ENCODE measurements around the gene CACNB2. TPM values are rescaled to one million over a fixed set of nuclear protein-coding genes. Genes with fewer than 3 reads are reported as not detected.

The CACNB2 gene
- total RNA-seq, 1 donor from 2014 or later: 2.2 TPM

DNA sequence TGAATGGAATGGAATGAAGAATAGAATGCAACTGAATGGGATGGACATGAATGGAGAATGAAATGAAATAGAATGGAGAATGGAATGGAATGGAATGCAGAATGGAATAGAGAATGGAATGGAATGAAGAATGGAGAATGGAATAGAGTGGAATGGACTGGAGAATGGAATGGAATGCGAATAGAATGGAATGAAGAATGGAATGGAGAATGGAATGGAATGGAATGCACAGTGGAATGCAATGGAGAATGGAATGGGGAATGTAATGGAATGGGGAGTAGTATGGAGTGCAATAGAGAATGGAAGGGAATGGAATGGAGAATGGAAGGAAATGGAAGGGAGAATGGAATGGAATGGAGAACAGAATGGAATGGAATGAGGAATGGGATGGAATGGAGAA is 417.7 kb downstream of the CACNB2 start:
- DNase-seq (ENCODE audit: low read depth, low spot score): no peak
- no peak overlapping the region for H3K27ac Mint-ChIP-seq (ENCODE audit: unreplicated experiment)
- H3K4me1 Mint-ChIP-seq: no peaks in the 10 kb centered on the region
- TF ChIP-seq, protein P1, sequence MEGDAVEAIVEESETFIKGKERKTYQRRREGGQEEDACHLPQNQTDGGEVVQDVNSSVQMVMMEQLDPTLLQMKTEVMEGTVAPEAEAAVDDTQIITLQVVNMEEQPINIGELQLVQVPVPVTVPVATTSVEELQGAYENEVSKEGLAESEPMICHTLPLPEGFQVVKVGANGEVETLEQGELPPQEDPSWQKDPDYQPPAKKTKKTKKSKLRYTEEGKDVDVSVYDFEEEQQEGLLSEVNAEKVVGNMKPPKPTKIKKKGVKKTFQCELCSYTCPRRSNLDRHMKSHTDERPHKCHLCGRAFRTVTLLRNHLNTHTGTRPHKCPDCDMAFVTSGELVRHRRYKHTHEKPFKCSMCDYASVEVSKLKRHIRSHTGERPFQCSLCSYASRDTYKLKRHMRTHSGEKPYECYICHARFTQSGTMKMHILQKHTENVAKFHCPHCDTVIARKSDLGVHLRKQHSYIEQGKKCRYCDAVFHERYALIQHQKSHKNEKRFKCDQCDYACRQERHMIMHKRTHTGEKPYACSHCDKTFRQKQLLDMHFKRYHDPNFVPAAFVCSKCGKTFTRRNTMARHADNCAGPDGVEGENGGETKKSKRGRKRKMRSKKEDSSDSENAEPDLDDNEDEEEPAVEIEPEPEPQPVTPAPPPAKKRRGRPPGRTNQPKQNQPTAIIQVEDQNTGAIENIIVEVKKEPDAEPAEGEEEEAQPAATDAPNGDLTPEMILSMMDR (conservative IDR thresholded peaks at IDR 0.05): no peak
- no peaks in the 10 kb centered on the region for H3K36me3 Mint-ChIP-seq (ENCODE audit: low read depth)
- H3K4me3 Mint-ChIP-seq: no peak overlapping the region
- no peaks in the 10 kb centered on the region for H3K9me3 Mint-ChIP-seq
- no peaks in the 10 kb centered on the region for H3K27me3 Mint-ChIP-seq (ENCODE audit: low read depth)

DNA sequence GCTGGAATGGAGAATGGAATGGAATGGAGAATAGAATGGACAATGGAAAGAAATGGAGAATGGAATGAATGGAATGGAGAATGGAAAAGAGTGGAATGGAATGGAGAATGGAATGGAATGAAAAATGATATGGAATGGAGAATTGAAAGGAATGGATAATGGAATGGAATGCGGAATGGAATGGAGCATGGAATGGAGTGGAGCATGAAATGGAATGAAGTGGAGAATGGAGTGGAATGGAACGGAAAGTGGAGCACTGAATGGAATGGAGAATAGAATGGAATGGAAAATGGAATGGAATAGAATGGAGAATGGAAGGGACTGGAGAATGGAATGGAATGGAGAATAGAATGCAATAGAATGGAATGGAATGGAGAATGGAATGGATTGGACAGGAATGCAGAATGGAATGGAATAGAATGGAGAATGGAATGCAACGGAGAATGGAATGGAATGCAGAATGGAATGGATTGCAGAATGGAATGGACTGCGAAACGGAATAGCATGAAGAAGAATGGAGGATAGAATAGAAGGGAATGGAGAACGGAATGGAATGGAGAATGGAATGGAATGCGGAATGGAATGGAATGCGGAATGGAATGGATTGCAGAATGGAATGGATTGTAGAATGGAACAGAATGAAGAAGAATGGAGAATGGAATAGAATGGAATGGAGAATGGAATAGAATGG is 421.8 kb downstream of the CACNB2 start:
- DNase-seq (ENCODE audit: low read depth, low spot score): no peak
- Mint-ChIP-seq H3K4me1 (no peaks in the 10 kb centered on the region), H3K27me3 (ENCODE audit: low read depth) (no peaks in the 10 kb centered on the region), H3K9me3 (no peaks in the 10 kb centered on the region), H3K4me3 (no peak overlapping the region), H3K36me3 (ENCODE audit: low read depth) (no peaks in the 10 kb centered on the region), H3K27ac (ENCODE audit: unreplicated experiment) (no peak overlapping the region)
- TF ChIP-seq, protein P1 (conservative IDR thresholded peaks at IDR 0.05): no peak

DNA sequence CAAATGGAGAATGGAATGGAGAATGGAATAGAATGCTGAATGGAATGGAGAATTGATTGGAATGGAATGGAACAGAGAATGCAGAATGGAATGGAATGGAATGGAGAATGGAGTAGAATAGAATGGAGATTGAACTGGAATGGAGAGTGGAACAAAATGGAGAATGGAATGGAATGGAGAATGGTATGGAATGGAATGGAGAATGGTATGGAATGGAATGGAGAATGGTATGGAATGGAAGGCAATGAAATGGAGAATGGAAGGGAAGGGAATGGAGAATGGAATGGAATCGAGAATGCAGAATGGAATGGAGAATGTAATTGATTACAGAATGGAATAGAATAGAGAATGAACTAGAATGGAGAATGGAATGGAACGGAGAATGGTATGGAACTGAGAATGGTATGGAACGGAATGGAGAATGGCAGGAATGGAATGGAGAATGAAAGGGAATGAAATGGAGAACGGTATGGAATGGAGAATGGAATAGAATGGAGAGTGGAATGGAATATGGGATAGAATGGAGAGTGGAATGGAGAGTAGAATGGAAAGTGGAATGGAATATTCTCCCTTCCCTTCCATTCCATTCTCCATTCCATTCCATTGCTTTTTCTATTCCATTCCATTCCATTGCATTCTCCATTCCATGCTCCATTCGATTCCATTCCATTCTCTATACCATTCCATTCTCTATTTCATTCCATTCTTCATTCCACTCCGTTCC is 422.9 kb downstream of the CACNB2 start:
- Mint-ChIP-seq H3K4me3 (no peak overlapping the region), H3K9me3 (no peaks in the 10 kb centered on the region), H3K27me3 (ENCODE audit: low read depth) (no peaks in the 10 kb centered on the region), H3K36me3 (ENCODE audit: low read depth) (no peaks in the 10 kb centered on the region), H3K4me1 (no peaks in the 10 kb centered on the region), H3K27ac (ENCODE audit: unreplicated experiment) (no peak overlapping the region)
- DNase-seq (ENCODE audit: low read depth, low spot score): no peak
- TF ChIP-seq, protein P1 (conservative IDR thresholded peaks at IDR 0.05): no peak

DNA sequence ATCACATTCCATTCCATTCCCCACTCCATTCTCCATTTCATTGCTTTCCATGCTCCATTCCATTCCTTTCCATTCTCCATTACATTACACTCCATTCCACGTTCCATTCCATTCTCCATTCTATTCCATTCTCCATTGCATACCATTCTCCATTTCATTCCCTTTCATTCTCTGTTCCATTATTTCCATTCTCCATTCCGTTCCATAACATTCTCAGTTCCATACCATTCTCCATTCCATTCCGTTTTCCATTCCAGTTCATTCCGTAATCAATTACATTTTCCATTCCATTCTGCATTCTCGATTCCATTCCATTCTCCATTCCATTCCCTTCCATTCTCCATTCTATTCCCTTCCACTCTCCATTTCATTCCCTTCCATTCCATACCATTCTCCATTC is 424.8 kb downstream of the CACNB2 start:
- Mint-ChIP-seq H3K4me1 (no peaks in the 10 kb centered on the region), H3K4me3 (no peak overlapping the region), H3K36me3 (ENCODE audit: low read depth) (no peaks in the 10 kb centered on the region), H3K9me3 (no peaks in the 10 kb centered on the region), H3K27me3 (ENCODE audit: low read depth) (no peaks in the 10 kb centered on the region), H3K27ac (ENCODE audit: unreplicated experiment) (no peak overlapping the region)
- TF ChIP-seq, protein P1 (conservative IDR thresholded peaks at IDR 0.05): no peak
- no peak for DNase-seq (ENCODE audit: low read depth, low spot score)

DNA sequence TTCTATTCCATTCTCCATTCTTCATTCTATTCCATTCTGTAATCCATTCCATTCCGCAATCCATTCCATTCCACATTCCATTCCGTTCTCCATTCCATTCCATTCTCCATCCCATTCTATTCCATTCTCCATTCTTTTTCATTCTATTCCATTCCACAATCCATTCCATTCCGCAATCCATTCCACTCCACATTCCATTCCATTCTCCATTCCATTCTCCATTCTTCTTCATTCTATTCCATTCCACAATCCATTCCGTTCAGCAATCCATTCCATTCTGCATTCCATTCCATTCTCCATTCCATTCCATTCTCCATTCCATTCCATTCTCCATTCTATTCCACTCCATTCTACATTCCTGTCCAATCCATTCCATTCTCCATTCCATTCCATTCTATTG is 426.0 kb downstream of the CACNB2 start:
- Mint-ChIP-seq H3K27me3 (ENCODE audit: low read depth) (no peaks in the 10 kb centered on the region), H3K4me1 (no peaks in the 10 kb centered on the region), H3K9me3 (no peaks in the 10 kb centered on the region), H3K27ac (ENCODE audit: unreplicated experiment) (no peak overlapping the region), H3K36me3 (ENCODE audit: low read depth) (no peaks in the 10 kb centered on the region), H3K4me3 (no peak overlapping the region)
- DNase-seq (ENCODE audit: low read depth, low spot score): no peak
- TF ChIP-seq, protein P1 (conservative IDR thresholded peaks at IDR 0.05): no peak
